Dendritic cell treated with granulocyte-macrophage colony-stimulating factor and Interleukin-4, amounts not matched to agents 40 ng/mL and 50 ng/mL, for 4 days (primary cell): Measurements from ENCODE around the gene LRRFIP1.
"Not testable (repeated sequence)": the region's sequence is repeated elsewhere in the genome, so short reads cannot be mapped to it uniquely, and the experiment has no call there.

Experiments
- H3K27ac Mint-ChIP-seq: one replicate; pipeline ENCODE4 v1.8.0; 2022; ENCODE audit warnings: mild to moderate bottlenecking, mixed read lengths
- H3K27me3 Mint-ChIP-seq: one replicate; pipeline ENCODE4 v1.8.0; 2022; ENCODE audit warnings: mild to moderate bottlenecking, mixed read lengths
- H3K36me3 Mint-ChIP-seq: one replicate; pipeline ENCODE4 v1.8.0; 2022; ENCODE audit warnings: low read depth, mixed read lengths
- H3K4me1 Mint-ChIP-seq: one replicate; pipeline ENCODE4 v1.8.0; 2022; ENCODE audit warnings: low read depth, mixed read lengths
- H3K4me3 Mint-ChIP-seq: one replicate; pipeline ENCODE4 v1.8.0; 2022; ENCODE audit warnings: mild to moderate bottlenecking, moderate library complexity, mixed read lengths
- H3K9me3 Mint-ChIP-seq: one replicate; pipeline ENCODE4 v1.8.0; 2022; ENCODE audit warnings: mixed read lengths
- intact Hi-C: fragments of 100-400 bp; cut with micrococcal nuclease; formaldehyde crosslinking; loops from one replicate; pipeline ENCODE4 v1.15.0; 2022

Gene LRRFIP1

DNA sequence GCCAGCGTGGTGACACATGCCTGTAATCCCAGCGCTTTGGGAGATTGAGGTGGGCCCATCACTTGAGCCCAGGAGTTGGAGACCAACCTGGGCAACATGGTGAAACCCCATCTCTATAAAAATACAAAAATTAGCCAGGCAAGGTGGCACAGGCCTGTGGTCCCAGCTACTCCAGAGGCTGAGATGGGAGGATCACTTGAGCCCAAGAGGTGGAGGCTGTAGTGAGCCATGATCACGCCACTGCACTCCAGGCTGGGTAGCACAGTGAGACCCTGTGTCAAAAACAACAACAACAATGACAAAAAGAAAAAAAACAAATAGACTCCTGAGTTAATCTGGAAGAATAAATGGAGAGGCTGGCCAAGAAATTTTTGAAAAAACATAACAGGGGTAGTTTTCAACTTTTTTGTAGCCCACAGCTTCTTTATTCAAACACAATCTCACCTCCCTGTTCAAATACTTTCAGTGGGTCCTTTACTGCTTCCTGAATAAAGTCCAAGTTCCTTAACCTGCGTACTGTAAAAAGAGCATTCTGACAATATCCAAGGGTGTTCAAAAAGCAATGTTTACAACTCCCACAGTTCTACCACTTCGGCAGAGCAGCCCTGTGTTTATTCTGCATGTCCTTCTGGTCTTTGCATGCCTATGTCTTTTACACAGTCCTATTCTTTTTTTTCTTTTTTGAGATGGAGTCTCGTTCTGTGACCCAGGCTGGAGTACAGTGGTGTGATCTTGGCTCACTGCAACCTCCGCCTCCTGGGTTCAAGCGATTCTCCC is 53.5 kb downstream of the LRRFIP1 start:
- H3K27ac Mint-ChIP-seq: peak overlapping the region; percentile 25
- no peaks in the 10 kb centered on the region for H3K9me3 Mint-ChIP-seq
- H3K4me3 Mint-ChIP-seq: no peak overlapping the region
- H3K27me3 Mint-ChIP-seq: no peaks in the 10 kb centered on the region
- no peaks in the 10 kb centered on the region for H3K36me3 Mint-ChIP-seq
- intact Hi-C loops: no loop called here
- H3K4me1 Mint-ChIP-seq: peaks cover 60% of the 10 kb centered on the region

DNA sequence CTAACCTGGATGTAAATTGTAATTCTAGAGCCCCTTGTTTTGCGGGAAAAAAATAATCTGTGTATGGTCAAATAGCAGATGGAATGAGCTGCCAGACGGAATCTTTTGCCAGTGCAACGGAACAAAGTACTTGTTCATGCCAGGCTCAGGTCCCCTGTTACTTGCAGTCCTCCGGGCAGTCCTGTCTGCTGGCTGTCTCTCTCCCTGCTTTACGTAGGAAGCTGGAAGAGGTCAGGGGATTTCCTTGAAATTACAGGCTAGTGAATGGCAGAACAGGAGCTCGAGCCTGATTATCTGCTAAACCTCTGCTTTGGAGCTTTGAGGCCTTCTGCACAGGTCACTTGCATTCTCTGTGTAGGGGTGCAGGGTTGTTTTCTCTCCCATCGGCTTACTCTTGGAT is 54.8 kb downstream of the LRRFIP1 start:
- no peak overlapping the region for H3K4me3 Mint-ChIP-seq
- no peaks in the 10 kb centered on the region for H3K9me3 Mint-ChIP-seq
- H3K4me1 Mint-ChIP-seq: peaks cover 59% of the 10 kb centered on the region
- no peaks in the 10 kb centered on the region for H3K27me3 Mint-ChIP-seq
- H3K36me3 Mint-ChIP-seq: no peaks in the 10 kb centered on the region
- H3K27ac Mint-ChIP-seq: peak overlapping the region; percentile 42
- intact Hi-C loops: no loop called here

DNA sequence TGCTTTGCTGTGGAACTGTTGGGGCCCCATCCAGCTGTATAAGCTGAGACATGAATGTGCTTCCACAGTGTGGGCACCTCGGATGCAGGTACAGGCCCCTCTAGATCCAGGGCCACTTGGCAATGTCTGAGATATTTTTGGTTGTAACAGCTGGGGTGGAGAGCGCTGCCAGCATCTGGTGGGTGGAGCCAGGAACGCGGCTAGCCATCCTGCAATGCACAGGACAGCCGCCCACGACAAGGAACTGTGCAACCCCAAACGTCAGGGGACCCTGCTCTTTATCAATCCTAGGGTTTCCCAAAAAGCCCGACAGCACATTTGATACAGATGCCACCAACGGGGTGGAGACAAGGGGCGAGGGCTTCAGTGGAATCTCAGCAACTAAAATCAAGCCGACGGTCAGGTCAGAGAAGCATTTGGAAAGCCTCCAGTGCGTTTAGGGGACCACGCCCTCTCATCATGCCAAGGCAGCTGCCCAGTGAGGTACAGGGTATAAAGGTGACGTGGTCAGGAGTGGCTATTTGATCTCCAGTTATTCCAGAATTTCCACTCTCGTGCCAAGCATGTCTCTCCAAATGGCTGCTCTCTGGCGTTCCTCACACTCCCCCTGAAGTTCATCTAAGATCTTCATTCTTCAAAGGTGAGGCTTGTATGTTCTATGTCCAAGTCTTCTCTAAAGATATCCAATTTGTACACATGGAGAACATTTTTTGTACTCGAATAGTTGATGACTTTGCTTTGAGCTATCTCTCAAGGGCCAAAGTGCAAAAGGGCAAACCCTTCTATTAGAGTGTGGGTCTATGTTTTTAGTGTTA is 55.7 kb downstream of the LRRFIP1 start:
- Mint-ChIP-seq H3K9me3 (no peaks in the 10 kb centered on the region), H3K27ac (peak overlapping the region; percentile 42), H3K27me3 (no peaks in the 10 kb centered on the region), H3K4me1 (peaks cover 60% of the 10 kb centered on the region), H3K4me3 (no peak overlapping the region), H3K36me3 (no peaks in the 10 kb centered on the region)
- intact Hi-C loops: no loop called here

DNA sequence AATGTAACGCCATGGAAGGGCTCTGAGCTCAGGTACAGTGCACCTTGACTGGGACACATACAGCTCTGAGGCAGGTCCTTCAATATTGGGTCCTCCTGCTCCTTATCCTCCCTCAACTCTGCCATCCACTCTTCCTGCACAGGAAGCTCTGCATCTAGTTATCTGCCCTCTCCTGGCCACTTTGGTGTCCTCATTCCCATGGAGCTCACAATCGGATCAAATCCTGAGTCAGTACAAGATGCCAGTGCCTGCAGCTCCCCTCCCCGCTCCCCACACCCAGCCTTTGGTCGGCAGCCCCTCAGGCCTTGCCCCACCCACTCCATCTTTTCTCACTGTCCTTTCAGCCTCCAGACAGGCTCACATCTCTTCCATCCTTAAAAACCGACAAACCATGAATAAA is 58.0 kb downstream of the LRRFIP1 start:
- intact Hi-C loops: no loop called here
- Mint-ChIP-seq H3K4me1 (peaks cover 70% of the 10 kb centered on the region), H3K27ac (peak overlapping the region; percentile 29)

DNA sequence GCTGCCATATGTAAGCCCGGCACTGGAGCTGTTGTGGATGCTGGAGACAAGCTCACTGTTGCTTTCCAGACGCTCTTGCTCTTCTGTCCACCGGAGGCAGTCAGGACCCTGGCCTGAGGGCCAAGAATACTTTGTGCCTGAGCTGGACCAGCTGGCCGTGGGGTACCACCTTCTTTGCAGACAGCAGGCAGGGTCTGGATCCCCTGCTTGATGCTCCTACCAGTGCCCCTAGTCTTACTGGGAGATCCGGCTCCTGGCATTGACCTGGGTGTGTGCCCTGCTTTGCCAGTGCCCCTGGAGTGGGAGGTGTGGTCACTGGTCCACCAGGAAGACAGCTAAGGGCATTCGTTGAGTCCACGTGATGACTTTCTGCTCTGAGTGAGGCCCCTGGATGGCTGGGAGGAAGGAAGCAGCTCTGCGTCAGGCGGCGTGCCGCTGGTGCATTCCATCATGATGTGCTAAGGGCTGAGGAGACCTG is 59.3 kb downstream of the LRRFIP1 start:
- peak overlapping the region; percentile 85 for H3K27ac Mint-ChIP-seq
- intact Hi-C loops: loop anchor here (1.0 kb wide), 1 partner anchor 8 kb away; no protein-coding TSS in a partner anchor
- no peaks in the 10 kb centered on the region for H3K27me3 Mint-ChIP-seq
- no peak overlapping the region for H3K4me3 Mint-ChIP-seq
- no peaks in the 10 kb centered on the region for H3K9me3 Mint-ChIP-seq
- H3K36me3 Mint-ChIP-seq: peaks cover 5% of the 10 kb centered on the region
- peaks cover 67% of the 10 kb centered on the region for H3K4me1 Mint-ChIP-seq

More for the DNA sequence above, 58.0 kb downstream of the LRRFIP1 start:
- no peak overlapping the region for H3K4me3 Mint-ChIP-seq
- H3K9me3 Mint-ChIP-seq: no peaks in the 10 kb centered on the region
- no peaks in the 10 kb centered on the region for H3K36me3 Mint-ChIP-seq
- H3K27me3 Mint-ChIP-seq: no peaks in the 10 kb centered on the region

DNA sequence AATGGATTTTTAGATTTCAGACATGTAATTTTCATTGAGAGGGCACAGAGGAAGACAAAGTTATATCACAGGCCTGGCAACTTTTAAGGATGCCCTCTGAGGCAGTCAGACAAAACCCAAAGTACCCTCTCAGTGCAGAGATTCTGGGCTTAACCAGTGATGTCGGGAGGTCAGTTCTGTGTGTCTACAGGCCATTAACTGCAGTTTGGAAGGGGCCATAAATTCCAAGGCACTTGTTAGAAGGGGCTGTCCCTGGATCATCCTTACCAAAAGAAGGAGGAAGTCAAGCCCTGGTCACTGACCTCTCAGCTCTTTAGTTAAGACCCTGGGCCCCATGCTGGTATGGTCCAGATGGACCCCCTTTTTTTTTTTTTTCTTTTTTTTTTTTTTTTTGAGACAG is 60.7 kb downstream of the LRRFIP1 start:
- peaks cover 58% of the 10 kb centered on the region for H3K4me1 Mint-ChIP-seq
- intact Hi-C loops: no loop called here
- peak overlapping the region; percentile 85 for H3K27ac Mint-ChIP-seq
- no peak overlapping the region for H3K4me3 Mint-ChIP-seq
- H3K36me3 Mint-ChIP-seq: peaks cover 15% of the 10 kb centered on the region
- no peaks in the 10 kb centered on the region for H3K27me3 Mint-ChIP-seq
- H3K9me3 Mint-ChIP-seq: no peaks in the 10 kb centered on the region

DNA sequence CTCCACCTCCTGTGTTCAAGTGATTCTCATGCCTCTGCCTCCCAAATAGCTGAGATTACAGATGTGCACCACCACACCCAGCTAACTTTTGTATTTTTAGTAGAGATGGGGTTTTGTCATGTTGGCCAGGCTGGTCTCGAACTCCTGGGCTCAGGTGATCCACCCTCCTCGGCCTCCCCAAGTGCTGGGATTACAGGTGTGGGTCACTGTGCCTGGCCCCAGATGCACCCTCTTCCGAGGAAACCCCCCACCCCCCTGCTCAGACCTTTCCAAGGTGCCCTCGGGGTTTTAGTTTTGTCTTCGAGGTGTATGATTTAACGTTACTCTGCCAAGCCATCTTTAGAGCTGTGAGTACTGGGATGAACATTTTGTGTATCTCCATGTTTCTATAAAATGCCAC is 61.2 kb downstream of the LRRFIP1 start:
- H3K9me3 Mint-ChIP-seq, H3K27me3 Mint-ChIP-seq, intact Hi-C loops, H3K4me3 Mint-ChIP-seq: not testable (repeated sequence)
- peaks cover 19% of the 10 kb centered on the region for H3K36me3 Mint-ChIP-seq
- H3K4me1 Mint-ChIP-seq: peaks cover 58% of the 10 kb centered on the region
- peak overlapping the region; percentile 85 for H3K27ac Mint-ChIP-seq

DNA sequence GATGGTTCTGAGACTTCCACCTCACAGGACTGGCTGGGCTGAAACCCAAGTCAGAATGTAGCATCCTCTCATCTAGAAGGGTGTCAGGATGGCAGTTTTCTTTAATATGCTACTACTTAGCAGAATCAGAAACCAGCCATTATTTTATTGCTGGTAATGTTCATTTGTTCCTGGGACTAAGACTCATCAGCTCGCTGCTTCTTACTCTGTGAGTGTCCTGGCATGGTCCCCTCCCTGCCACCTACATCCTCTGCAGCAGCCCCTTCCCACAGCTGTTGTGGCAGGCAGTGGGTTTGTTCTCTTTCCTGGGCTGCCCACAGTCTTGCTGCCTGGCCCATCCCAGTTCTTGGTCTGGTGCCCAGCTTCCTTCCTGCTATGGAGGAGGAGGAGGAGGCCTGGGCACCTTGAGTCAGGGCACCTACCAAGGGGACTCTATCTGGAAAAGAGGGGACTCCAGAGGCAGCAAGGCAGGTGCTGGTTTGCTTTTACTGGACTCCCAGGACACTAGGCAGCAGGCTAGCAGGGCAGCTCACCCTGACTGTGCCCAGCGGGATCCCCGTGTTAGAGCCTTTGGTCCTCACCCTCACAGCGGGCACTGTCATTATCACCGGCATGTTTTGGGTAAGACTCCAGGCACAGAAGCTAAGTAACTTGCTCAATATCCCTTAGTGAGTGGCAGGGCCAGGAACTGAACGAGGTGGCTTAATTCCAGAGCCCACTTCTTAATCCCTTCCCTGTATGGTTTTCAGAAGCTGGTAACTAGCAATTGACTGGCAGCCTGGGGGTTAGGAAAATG is 62.1 kb downstream of the LRRFIP1 start:
- peak overlapping the region; percentile 40 for H3K4me3 Mint-ChIP-seq
- intact Hi-C loops: loop anchor here (5.0 kb wide), 1 partner anchor 38 kb away; no protein-coding TSS in a partner anchor
- peak overlapping the region; percentile 85 for H3K27ac Mint-ChIP-seq
- H3K27me3 Mint-ChIP-seq: no peaks in the 10 kb centered on the region
- peaks cover 68% of the 10 kb centered on the region for H3K4me1 Mint-ChIP-seq
- peaks cover 29% of the 10 kb centered on the region for H3K36me3 Mint-ChIP-seq
- H3K9me3 Mint-ChIP-seq: no peaks in the 10 kb centered on the region

DNA sequence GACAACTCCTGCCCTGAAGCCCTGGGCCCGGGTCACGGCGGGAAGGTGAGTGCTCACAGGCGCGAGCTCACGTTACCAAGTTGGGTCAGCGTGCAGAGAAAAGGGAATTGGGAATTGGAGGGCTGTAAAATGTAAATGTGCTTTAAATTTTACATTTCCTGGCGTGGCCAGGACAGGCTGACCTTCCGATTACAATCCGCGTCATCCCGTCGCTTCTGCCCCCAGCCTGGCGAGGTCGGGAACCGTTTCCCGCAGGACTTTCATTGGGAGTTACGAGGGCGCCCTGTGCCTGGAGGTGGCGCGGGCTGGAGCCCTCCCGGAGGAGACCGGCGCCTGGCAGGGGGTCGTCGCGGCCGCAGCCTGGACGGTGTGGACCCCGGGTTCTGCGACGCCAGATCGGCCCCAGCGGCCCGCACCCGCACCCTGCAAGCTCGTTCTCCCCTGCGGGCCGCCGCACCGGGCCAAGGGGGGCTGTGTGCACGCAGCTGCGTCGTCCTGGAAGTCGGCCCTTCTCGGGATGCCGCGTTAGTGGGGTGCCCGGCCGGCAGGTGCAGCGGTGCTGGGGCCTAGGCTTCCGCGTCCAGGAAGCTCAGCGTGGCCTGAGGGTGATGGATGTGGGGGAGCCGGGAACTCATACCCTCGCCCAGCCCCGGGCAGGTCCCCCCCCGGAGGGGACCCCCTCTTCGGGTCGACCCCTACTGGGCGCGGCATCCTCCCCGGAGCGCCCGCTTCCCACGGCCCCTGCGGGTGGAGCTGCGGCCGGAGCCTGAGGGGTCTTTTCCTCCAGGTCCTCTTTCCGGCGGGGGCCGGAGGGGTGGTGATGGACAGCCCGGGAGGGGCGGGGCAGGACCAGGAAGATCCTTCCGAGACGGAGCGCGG is 63.9 kb downstream of the LRRFIP1 start:
- Mint-ChIP-seq H3K9me3 (no peaks in the 10 kb centered on the region), H3K4me1 (peaks cover 74% of the 10 kb centered on the region), H3K27ac (peak overlapping the region; percentile 85), H3K27me3 (no peaks in the 10 kb centered on the region), H3K36me3 (peaks cover 42% of the 10 kb centered on the region), H3K4me3 (peak overlapping the region; percentile 84)
- intact Hi-C loops: loop anchor here (1.0 to 5.0 kb wide), 2 partner anchors 17 to 36 kb away; no protein-coding TSS in a partner anchor

DNA sequence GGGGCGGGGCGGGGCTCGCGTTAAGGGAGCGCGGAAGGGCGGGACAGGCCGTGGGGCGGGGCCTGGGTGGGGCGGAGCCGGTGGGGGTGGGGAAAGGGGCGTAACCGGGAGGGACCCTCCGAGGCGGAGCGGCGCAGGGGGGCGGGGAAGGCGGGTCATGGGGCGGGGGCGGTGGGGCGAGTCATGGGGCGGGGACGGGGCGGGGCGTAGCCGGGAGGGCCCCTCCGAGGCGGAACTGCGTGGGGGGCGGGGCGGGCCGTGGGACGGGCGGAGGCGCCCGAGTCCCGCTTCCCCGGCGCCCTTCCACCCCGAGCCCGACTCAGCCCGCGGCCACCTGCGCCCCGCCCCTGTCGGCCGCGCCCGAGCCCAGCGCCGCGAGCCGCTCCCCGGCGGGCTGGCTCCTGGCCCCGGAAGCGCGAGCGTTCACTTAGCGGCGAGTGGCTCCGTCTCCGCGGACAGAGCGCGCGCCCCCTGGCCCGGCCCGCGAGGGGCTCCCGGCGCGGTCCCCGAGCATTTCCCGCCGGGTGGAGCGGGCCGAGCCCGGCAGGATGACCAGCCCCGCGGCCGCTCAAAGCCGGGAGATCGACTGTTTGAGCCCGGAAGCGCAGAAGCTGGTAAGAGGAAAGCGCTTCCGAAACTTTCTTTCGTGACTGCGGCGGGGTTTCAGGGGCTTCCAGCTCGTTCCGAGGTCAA is 64.7 kb downstream of the LRRFIP1 start:
- peaks cover 48% of the 10 kb centered on the region for H3K36me3 Mint-ChIP-seq
- peak overlapping the region; percentile 99 for H3K4me3 Mint-ChIP-seq
- H3K27ac Mint-ChIP-seq: peak overlapping the region; percentile 93
- intact Hi-C loops: loop anchor here (1.0 to 5.0 kb wide), 4 partner anchors 8 to 35 kb away; no protein-coding TSS in a partner anchor
- H3K4me1 Mint-ChIP-seq: peaks cover 74% of the 10 kb centered on the region
- no peaks in the 10 kb centered on the region for H3K9me3 Mint-ChIP-seq
- no peaks in the 10 kb centered on the region for H3K27me3 Mint-ChIP-seq

DNA sequence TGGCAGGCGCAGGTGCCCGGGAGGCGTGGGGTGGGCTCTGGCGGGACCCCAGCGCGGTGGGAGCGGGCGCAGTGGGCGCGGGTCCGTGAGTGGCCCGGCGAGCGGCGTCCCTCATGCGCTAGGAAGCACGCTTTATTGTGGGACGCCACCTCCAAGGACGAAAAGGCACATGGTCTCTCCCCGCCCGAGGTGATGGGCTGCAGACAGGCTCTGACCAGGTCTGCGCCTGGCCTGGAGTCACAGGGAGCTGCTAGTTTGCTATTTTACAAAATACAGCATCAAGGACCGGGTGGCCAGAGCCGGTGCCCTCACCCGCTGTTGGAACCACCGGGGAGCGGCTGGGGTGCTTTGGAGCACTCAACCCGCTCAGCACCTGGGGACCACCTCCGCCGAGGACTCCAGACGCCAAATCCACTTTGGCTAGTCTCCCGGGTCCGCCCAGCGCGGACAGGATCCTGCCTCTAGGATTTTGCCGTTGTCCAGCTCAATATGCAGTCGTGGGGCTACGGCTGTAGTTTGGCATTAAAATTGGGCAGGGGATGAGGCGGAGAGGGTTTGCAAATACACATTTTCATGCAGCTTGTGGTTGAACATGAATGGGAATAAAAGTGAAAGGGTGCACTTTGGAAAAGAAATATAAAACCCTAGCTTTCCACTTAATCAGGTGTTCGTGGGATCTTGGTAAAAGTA is 65.4 kb downstream of the LRRFIP1 start:
- H3K4me1 Mint-ChIP-seq: peaks cover 74% of the 10 kb centered on the region
- peak overlapping the region; percentile 99 for H3K4me3 Mint-ChIP-seq
- intact Hi-C loops: loop anchor here (1.0 to 5.0 kb wide), 3 partner anchors 8 to 35 kb away; no protein-coding TSS in a partner anchor
- peak overlapping the region; percentile 93 for H3K27ac Mint-ChIP-seq
- no peaks in the 10 kb centered on the region for H3K27me3 Mint-ChIP-seq
- no peaks in the 10 kb centered on the region for H3K9me3 Mint-ChIP-seq
- H3K36me3 Mint-ChIP-seq: peaks cover 55% of the 10 kb centered on the region
